ENCODE measurements around the gene ALDH3A1.

The ALDH3A1 gene

DNA sequence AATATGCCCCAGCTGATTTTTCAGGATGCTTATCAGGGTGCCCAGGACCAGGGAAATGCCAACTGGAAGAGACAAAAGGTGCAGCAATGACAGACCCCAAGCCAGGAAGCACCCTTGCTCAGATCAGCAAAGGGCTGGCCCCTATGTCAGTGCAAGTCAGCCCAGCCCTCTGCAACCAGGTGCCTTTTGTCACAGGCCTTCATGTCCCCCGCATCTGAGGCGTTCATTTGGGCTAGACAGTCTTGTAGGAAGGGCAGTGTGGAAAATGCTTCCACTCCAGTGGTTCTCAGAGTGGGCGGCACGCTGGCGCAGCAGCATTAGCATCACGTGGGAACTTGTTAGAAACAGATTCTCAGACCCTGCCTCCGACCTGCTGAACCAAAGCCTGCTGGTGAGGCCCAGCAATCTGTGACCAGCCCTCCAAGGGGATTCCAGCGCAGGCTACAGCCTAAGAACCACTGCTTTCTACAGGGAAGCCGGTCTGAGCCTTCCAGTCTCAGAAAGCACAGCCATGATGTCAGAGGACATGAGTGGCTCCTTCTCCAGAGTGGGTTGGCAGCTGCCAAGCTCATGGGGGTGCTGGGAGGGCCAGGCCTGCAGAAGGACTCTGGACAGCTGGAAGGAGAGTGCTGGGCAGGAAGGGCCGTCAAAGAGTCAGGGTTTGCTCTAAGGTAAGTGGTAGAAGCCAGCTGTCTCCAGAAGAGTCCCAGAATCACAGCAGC, 44.8 kb downstream of the ALDH3A1 start:
- DNase-seq: no peak

GRCh38 chr17:19702217-19702641, 45.9 kb downstream of the ALDH3A1 start:
- no peak for DNase-seq
